Cerebellar nuclear complex (tissue), 1 donor: ENCODE results near the gene CRHR2.
A peak's percentile ranks its signal among the peaks of the same experiment; 100 is the strongest.

Experiments
- DNase-seq, 2 experiments: peaks; one replicate each; lab custom pipeline; 2025; lab: John Stamatoyannopoulos, UW

The CRHR2 gene

GRCh38 chr7:30706908-30707307 lies 24.7 kb upstream of the CRHR2 start:
- DNase-seq: no peak

- no peak for DNase-seq
These were observed 24.1 kb upstream of the CRHR2 start for GRCh38 chr7:30706316-30706715.

DNA sequence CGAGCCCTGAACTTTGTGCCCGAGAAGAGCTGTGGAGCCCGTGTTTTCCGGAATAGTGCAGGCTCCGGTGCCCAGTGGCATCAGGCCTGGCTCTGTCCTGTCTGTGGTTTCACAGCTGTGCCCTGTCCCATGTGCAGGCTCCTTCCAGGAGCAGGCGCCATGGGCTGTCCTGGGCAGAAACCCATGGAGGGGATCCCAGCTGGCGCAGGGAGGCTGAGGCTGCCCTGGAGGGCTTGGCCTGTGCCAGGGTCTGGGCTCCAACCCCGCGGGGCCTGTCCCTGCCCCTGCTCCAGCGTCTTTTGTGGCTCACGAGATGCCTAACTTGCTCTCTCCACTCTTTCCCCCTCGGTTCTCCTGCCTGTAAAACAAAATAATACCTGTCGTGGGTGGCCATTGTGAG lies 23.3 kb upstream of the CRHR2 start:
- no peak for DNase-seq

GRCh38 chr7:30705008-30705407 lies 22.8 kb upstream of the CRHR2 start:
- no peak for DNase-seq

DNA sequence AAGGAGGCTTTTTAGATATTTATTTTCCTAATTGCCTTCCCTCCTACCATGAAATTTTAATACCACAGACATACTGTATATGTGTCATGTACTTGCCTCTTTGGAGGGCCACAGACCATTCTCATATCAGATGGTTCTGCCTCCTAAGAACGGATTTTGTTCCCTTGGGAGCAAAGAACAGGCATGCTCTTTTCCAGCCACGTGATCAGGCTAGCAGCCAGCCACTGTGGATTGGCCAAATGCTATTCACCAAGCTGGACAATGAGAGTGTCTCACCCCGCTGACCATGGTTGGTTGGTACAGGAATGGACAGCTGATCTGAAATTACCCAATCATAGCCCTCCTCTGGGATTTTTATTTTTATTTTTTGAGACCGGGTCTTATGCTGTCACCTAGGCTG lies 21.5 kb upstream of the CRHR2 start:
- DNase-seq: no peak

DNA sequence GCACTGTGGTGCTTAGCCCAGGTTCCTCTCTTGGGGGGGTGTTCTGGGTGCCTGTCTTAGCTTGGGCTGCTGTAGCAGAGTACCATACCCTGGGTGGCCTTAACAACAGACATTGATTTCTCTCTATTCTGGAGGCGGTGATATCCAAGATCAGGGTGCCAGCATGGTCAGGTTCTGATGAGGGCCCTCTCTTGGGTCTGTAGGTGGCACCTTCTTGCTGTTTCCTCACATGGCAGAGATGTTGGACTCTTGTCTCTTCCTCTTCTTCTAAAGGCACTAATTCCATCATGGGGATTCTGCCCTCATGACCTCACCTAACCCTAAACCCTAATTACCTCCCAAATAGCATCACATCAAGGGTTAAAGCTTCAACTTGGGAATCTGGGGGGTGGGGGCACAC lies 19.9 kb upstream of the CRHR2 start:
- no peak for DNase-seq

DNA sequence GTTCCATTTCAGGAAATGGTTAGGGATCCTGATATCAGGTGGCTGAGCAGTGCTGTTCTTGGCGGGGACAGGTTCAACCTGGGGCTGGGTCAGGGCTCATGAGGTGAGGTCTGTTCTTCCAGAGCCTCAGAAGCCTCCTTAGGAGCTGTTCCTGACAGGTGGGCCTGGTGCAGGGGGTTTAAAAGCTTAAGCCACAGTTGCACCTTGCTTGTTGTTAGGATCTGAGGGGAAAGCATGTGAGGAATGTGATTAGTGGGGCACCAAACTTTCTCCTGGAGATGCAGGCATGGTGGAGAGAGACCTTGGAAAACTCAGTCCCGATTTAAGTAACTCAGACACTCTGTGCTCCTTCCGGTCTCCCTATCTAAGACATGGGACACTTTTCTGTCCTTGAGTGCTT lies 18.7 kb upstream of the CRHR2 start:
- no peak for DNase-seq

DNA sequence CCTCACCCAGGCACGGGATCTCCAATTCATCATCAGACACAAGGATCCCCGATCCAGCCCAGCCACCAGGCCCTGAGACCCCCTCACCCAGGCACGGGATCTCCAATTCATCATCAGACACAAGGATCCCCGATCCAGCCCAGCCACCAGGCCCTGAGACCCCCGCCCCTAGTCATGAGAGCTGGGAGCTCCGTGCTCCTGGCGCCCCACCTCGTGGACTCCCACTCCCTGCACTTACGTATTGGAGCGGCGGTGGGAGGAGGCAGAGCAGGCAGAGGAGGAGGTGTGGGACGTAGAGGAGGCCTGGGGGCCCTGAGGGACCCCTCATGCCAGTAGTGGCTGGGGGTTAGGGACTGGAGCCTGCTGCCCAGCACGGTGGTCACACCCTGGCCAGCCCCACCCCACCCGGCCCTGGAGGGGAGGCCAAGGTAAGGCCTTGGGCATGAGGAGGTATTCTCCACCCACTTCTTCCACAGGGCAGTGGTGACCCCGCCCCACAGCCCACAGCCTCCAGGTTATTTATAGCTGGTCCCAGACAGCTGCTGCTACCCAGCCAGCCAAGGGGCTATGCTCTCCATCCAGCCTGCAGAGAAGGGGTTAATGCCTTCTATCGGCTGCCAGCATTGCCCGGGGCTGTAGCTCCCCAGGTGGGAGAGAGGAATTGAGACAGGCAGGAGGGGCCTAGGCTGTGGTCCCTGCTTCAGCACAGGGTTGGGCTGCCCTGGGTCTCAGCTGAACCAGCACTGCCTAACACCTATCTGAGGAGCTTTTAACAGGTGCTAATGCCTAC lies 17.6 kb upstream of the CRHR2 start:
- DNase-seq: no peak

- DNase-seq: no peak
These were observed 16.2 kb upstream of the CRHR2 start for GRCh38 chr7:30698481-30698880.

GRCh38 chr7:30697719-30698460 lies 15.6 kb upstream of the CRHR2 start:
- DNase-seq: no peak

- no peak for DNase-seq
These were observed 12.8 kb upstream of the CRHR2 start for GRCh38 chr7:30694774-30695721.

DNA sequence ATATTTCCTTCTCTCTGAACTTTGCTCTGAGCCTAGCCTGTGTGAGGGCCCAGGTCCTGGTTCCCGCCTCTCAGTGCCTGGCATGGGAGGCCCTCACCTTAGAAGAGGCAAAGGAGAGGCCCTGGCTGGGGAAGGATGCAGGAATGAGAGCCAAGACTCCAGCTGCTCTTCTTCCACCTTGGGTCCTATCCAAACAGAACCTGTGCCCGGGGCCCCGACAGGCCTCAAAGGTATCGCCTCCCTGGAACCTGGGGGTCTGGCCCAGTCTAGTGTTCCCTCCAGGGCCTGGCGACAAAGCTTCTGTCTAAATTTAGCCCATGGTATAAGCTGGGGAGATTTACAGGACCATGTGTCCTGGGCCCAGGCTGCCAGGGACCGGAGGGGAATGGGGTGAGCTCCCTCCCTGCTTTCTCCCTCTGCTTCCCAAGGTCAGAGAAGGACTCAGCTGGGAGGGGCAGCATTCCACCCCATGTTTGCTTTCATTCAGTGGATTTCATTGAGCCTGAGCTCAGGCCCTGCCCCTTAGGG lies 12.0 kb upstream of the CRHR2 start:
- DNase-seq: no peak

DNA sequence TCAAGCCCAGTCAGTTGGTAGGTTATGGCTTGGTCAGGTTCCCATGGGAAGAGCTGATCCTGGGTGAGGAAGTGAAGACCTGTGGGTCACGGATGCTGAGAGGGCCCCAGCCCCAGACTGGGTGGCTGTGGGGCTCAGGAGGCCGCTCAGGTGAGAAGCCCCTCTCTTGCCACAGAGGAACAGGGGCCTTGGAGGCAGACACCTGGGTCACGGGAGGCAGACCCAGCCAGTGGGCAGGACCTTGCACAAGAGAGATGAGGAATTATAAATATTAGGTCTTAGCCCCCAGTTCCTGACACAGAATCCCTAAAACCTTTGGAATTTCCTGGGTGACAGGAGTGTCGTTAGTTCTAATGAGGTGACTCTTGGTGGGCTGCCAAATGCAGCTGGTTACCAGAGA lies 10.6 kb upstream of the CRHR2 start:
- DNase-seq: no peak

- DNase-seq: no peak
These were observed 10.2 kb upstream of the CRHR2 start for GRCh38 chr7:30692438-30692837.

DNA sequence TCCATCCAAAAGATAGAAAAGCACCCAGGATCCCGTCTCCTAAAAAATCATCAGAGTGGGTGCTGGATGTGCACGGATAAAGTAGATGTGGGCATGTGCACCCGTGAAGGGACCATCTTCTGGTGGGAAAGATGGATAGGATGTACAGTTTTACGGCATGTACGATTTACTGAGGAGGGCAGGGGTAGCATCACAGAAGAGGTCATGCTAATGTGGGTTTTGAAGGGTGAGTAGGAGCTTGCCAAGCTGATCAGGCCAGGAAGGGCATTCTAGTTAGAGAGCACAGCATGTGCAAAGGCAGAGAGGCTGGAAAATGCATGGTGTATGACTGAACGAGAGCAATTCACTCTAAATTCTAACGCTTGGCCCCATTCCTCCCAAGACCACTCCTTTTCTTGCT lies 7.8 kb upstream of the CRHR2 start:
- no peak for DNase-seq

DNA sequence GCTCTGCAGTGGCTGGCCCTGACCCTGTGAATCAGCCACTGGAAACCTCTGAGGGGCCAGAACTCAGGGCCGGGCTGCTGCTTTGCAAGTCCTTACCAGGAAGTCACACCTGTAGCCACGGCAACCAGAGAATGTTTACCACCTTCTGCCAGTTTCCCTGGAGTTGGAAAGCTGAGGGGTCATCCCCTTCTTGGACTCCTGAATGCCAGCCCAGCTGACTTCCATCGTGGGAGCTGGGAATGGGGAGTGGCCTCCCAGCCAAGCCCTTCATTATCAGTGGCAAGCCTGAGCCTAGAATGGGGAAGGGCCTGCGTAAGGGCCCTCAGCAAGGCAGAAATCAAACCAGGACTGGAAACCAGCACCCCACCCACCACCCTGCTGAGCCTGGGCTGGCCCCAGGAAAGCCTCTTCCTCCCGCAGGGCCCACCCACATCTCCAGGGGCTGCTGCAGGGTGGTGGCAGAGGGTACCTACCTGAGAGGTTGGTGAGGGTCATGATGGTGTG lies 6.5 kb upstream of the CRHR2 start:
- no peak for DNase-seq

DNA sequence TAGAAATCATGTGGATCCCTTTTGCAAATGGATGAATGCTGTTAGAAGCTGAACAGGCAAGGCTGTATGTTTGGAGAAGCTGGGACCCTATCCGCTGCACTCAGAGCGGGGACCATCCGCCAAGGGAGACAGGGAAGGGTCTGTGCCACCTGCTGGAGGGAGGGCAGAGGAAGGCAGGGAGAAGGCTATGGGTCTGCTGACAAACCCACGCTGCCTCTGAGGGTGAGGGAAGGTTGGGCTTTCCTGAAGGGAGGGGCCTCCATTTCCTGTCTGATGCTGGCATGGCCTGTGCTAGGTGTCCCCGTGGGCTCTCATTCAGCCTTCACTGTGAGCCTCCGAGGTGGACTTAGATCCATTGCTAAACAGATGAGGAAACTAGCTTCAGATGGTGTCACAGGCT lies 5.3 kb upstream of the CRHR2 start:
- DNase-seq: no peak

- DNase-seq: no peak
These were observed 2.1 kb upstream of the CRHR2 start for GRCh38 chr7:30684351-30684750.

DNA sequence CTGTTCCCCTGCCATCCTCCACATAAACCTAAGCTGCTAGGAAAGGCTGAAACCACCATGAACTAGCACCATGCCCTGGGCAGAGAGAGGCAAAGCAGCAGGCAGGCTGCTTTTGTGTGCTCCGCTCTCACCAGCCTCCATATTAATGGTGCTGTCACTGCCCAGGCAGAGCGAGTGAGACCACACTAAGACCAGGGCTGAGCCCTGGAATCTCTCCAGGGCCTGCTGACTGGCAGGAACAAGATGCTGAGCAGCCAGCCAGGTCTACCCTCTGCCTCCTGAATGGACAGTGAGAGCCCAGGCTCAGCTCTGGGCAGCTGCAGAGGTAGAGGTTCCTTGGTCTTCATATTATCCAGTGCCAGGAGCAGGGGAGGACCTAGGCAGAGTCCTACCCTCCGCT lies 1.6 kb upstream of the CRHR2 start:
- peak; percentile 58 to 67 for DNase-seq

GRCh38 chr7:30683306-30683705 lies 1.1 kb upstream of the CRHR2 start:
- no peak for DNase-seq

- no peak for DNase-seq
These were observed 443 bp downstream of the CRHR2 start for GRCh38 chr7:30681815-30682211.

- no peak for DNase-seq
These were observed 892 bp downstream of the CRHR2 start for GRCh38 chr7:30681331-30681797.
